Skin of body (tissue), 2 donors: ENCODE results near the gene SLAMF8. TPM values are rescaled to one million over a fixed set of nuclear protein-coding genes. Genes with fewer than 3 reads are reported as not detected.
A peak's percentile ranks its signal among the peaks of the same experiment; 100 is the strongest.

Experiments used
- DNase-seq: peaks from one replicate; lab custom pipeline; 2025; lab: John Stamatoyannopoulos, UW
- total RNA-seq: library from RNA; depleted of rRNA; stranded (reverse); fragments of >200 nt; gene quantifications from one replicate; pipeline ENCODE4 v1.2.3, GENCODE V29; 2014

SLAMF8 gene
- total RNA-seq, 1 donor from 2014 or later, result 0.20 TPM

DNA sequence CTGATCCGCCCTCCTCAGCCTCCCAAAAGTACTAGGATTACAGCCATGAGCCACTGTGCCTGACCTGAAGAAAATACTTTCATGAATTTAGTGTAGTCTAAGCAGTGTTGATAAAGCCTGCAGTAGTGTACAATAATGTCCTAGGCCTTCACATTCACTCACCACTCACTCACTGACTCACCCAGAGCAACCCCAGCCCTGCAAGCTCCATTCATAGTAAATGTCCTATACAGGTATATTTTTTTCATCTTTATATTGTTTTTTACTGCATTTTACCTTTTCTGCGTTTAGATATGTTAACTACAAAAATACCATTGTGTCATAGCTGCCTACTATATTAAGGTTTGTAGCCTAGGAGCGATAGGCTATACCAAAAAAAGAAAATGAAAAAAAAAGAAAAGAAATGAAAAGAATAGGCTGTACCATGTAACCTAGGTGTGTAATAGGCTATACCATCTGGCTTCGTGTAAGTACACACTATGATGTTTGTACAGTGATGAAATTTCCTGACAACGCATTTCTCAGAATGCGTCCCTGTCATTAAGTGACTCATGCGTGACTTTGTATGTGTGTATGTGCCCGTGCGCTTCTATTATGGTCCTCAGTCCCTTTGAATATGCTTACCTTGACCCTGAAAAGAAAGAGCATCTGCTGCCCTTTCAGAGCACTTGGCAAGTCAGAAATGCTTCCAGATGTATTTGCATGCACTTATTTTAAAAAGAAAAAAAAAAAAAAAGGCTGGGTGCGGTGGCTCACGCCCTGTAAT lies 9.2 kb upstream of the SLAMF8 start:
- DNase-seq, result no peak

- no peak for DNase-seq
Measured at GRCh38 chr1:159821171-159821867, 5.4 kb upstream of the SLAMF8 start.

DNA sequence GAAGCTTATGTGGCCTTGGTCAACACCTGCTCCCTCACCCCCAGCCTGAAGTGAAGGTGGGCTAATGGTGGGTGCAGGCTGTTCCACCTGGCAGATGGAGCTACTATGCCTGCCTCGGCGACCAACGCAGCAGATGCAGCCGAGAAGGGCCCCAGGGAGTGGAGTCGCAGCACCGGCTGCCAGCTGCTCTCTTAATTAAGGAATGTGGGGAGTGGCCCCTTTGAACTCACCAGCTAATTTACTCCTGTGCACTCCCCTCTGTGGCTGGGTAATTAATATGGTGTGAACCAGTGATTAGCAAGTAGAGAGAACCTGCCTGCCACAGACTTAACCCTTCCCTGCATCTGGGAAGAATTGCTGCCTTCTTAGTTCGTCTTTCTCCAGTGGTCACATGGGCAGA lies 3.3 kb upstream of the SLAMF8 start:
- no peak for DNase-seq

DNA sequence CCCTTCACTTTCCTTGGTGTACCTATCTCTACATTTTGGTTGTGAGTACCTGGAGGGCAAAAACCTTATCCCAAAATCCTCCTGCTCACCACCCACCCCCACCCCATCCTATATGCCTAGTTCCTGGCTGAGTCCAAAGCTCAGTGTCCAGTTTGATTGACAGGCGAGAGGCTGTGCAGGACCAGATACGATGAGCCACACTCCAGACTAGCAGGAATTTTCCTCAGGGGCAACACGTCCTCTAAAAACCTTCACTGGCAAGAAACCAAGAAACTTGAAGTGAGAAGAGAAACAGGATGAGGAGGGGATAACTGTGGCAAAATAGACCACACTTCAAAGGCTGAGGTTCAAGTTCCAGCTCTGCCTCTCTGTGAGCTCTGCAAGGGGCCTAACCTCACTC lies 1.1 kb upstream of the SLAMF8 start:
- DNase-seq, result no peak

DNA sequence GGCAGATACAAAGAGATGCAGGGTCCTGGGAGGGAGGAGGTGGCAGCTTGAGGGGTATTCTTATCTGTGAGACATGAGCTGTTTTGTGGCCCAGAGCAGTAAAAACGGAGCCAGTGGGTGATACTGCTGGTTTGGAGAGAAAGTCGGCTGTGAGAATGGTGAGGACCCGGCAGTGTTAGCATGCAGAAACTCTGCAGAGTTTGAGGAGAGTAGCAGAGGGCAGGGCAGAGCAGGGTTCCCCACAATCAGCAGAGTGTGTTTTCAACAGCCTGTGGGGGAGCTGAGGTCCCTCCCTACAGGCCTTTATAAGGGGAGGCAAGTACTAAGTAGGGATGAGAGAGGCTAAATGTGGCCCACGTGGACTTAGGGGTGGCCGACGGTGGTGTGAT lies 423 bp downstream of the SLAMF8 start:
- DNase-seq, result no peak

GRCh38 chr1:159827549-159827948 lies 876 bp downstream of the SLAMF8 start:
- DNase-seq, result no peak

DNA sequence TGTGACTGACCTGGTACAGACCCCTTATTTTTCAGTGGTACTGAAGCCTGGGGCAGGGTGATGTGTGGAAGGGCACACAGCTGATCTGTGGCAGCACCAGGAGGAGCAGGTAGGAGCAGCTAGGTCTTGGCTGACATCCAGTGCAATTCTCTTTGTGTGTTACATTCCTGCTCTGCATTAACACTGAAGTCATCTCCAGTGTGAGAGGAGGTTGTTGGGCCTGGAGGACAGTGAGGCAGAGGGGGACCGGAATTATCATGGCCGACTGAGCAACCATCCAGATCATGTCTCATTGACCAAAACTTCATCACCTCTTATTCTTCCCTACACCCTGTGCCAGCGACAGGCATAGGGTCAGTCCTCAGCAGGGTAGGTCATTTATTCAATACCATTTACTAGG lies 1.5 kb downstream of the SLAMF8 start:
- DNase-seq, result no peak

- no peak for DNase-seq
Measured at GRCh38 chr1:159828581-159829272, 2.1 kb downstream of the SLAMF8 start.

GRCh38 chr1:159829273-159829634 lies 2.6 kb downstream of the SLAMF8 start:
- DNase-seq, result no peak

DNA sequence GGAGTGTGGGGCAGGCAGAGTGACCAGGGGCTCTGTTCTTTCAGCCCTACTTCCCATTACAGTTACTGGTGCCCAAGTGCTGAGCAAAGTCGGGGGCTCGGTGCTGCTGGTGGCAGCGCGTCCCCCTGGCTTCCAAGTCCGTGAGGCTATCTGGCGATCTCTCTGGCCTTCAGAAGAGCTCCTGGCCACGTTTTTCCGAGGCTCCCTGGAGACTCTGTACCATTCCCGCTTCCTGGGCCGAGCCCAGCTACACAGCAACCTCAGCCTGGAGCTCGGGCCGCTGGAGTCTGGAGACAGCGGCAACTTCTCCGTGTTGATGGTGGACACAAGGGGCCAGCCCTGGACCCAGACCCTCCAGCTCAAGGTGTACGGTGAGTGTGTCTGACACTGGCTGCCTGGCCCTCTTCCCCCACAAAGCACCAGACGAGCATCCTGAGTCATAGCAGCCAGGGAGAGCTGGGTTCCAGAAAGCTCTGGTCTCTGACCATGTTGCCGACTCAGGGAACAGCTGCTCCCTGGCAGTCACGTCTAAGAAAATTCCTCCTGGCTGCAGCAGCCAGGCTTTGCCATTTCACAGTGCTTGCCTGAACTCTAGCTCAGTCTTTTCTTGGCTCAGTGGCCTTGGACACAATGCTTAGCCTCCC lies 3.3 kb downstream of the SLAMF8 start:
- DNase-seq, result no peak

GRCh38 chr1:159830722-159831121 lies 4.0 kb downstream of the SLAMF8 start:
- no peak for DNase-seq

GRCh38 chr1:159831412-159832141 lies 4.9 kb downstream of the SLAMF8 start:
- peak; percentile 43 for DNase-seq

DNA sequence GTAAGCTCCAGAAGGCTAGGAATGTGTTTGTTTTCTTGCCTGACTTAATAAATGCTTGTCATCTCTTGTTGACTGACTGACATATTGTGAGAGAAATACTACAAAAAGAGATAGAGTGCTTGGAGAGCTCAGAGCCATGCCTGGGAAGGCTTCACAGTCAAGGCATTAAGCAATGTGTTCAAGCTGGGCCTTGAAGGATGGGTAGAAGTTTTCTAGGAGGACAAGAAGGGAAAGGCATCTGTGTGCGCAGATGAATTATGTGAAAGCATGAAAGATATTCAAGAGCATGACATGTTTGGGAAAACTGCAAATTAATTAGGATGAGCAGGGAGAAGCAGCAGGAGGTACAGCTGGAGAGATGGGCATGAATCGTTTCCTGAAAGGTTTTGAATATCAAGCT lies 5.6 kb downstream of the SLAMF8 start:
- no peak for DNase-seq

GRCh38 chr1:159835356-159835755 lies 8.7 kb downstream of the SLAMF8 start:
- DNase-seq, result no peak

DNA sequence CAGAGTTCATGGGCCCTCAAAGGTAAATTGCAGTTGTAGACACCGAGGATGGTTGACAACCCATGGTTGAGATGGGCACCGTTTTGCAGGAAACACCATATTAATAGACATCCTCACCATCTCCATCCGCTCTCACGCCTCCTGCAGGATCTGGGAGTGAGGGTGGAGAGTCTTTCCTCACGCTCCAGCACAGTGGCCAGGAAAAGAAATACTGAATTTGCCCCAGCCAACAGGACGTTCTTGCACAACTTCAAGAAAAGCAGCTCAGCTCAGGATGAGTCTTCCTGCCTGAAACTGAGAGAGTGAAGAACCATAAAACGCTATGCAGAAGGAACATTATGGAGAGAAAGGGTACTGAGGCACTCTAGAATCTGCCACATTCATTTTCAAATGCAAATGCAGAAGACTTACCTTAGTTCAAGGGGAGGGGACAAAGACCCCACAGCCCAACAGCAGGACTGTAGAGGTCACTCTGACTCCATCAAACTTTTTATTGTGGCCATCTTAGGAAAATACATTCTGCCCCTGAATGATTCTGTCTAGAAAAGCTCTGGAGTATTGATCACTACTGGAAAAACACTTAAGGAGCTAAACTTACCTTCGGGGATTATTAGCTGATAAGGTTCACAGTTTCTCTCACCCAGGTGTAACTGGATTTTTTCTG lies 9.3 kb downstream of the SLAMF8 start:
- no peak for DNase-seq

DNA sequence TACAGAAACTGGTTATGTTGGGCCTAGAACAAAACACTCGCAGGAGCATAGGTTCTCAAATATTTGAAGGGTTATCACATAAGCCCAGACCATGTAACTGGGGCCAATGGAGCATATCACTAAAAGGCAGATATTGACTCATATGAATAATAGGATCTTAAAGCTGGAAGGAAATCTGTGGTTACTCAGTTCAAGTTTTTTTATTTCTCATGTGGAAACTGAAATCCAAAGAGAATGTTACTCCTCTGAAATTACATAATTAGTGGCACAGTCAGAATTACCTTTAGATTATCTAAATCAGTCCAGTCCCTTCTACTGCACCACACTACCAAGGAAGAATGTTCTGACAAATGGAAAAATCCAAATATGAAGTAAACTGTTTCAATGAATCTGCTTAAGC lies 12.0 kb downstream of the SLAMF8 start:
- DNase-seq, result no peak

DNA sequence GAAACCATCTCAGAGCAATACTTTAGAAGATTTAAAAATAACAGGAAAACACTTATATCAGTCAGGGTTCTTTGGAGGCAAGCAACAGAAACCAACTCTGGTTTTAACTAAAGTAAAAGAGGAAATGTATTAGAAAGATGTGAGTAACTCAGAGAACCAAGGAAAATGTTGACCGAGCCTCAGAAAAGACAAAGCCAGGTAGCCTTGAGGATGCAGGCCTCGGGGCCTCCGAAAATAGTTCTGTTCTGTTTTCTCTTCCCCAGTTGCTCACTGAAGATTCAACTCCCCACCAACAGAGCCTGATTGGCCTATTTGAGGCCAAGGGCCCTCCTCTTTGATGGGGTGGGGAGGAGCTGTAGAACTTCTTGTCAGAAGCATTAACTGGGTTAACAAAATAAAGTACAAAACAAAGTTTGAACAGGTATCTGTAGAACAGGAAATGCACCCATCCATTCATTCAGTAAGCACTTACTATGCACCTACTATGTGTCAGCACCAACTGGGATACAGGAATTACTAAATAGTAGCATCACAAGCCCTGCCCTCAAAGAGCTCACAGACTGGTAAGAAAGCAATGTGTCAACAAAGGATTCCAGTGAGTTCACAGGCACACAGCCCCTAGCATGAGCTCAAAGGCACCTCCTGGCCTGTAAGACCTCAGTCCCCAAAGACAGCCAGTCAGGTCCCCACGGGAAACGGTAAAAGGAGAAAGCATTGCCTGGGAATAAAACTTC lies 12.6 kb downstream of the SLAMF8 start:
- DNase-seq, result no peak

GRCh38 chr1:159841749-159842148 lies 15.1 kb downstream of the SLAMF8 start:
- DNase-seq, result peak; percentile 27

DNA sequence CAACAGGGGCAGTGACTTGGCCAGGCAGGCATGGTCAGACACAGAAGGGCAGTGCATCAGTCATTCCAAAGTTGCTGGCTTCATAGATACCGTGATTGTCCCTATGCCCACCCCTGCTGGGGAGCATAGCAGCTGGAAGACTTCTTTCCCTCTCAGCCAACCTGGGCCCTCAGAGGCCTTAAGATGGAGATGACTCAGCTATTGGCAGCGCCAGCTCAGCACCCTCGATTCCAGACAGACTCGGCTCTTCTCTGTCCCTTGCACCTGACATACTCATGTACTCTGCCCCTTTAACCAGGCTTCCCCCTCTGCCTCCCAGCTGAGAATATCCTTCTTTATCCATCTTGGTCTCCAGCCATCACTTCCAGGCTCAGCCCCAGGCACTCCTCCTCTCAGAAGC lies 16.8 kb downstream of the SLAMF8 start:
- DNase-seq, result no peak
